Keratinocyte (primary cell): ENCODE results near the gene TENT4B.

Experiments used
- CTCF ChIP-seq, 3 experiments: IDR thresholded peaks in 1 of 3; conservative IDR thresholded peaks in 1 of 3; optimal IDR thresholded peaks in 1 of 3; 2 replicates in 2 of 3; 3 replicates in 1 of 3; pipeline versions ENCODE3 to v1.5.1; 2011; ENCODE audit warnings: low read length in 3 of 3, mild to moderate bottlenecking in 3 of 3, moderate library complexity in 2 of 3, control low read depth in 1 of 3, inconsistent platforms in 1 of 3; ENCODE audit not compliant: insufficient read depth in 2 of 3; ENCODE audit errors: extremely low read depth in 1 of 3
- EZH2 ChIP-seq: IDR thresholded peaks from one replicate; pipeline ENCODE4 v1.6.1; 2012; ENCODE audit warnings: inconsistent platforms, mild to moderate bottlenecking, low read length, moderate library complexity

- TF ChIP-seq CTCF (optimal IDR thresholded peaks at IDR 0.05 in 1 of 3, IDR thresholded peaks at IDR 0.05 in 1 of 3, conservative IDR thresholded peaks at IDR 0.05 in 1 of 3; ENCODE audit: extremely low read depth in 1 of 3, insufficient read depth in 2 of 3, low read length in 3 of 3) (no peak), EZH2 (no peak)
These were observed 28.3 kb upstream of the TENT4B start for GRCh38 chr16:50124769-50125168.
